Peyer's patch (tissue), 4 donors: ENCODE results near the gene HSD17B12. TPM values are rescaled to one million over a fixed set of nuclear protein-coding genes. Genes with fewer than 3 reads are reported as not detected.

Source experiments
- DNase-seq, 3 donors: peaks; one replicate each; pipeline ENCODE4 v3.0.0-alpha.2; 2017 to 2019
- H3K27ac ChIP-seq, 4 donors: fragments of 200-600 bp; sonication (generic); one replicate each; pipeline ENCODE4 v1.5.1; 2016 to 2019
- H3K27me3 ChIP-seq, 2 donors: fragments of 200-600 bp; sonication (generic); one replicate each; pipeline ENCODE4 v1.5.1; 2019
- H3K36me3 ChIP-seq, 3 donors: fragments of 200-600 bp; sonication (generic); one replicate each; pipeline ENCODE4 v1.5.1; 2016 to 2019
- H3K4me1 ChIP-seq, 4 donors: fragments of 200-600 bp; sonication (generic); one replicate each; pipeline ENCODE4 v1.5.1; 2016 to 2019
- H3K4me3 ChIP-seq, 4 donors: fragments of 200-600 bp; sonication (generic); 1 replicate in 3 of 4; 2 replicates in 1 of 4; pipeline ENCODE4 v1.5.1; 2016 to 2019; ENCODE audit warnings: mild to moderate bottlenecking in 1 of 4
- H3K9me3 ChIP-seq, 4 donors: fragments of 200-600 bp; sonication (generic); one replicate each; pipeline ENCODE4 v1.5.1; 2016 to 2019; ENCODE audit warnings: mild to moderate bottlenecking in 1 of 4
- CTCF ChIP-seq, 6 experiments: fragments of 450-650 bp in 4 of 6; fragments of 200-600 bp in 2 of 6; sonication (generic) in 1 of 6; IDR thresholded peaks; one replicate each; pipeline ENCODE4 v1.5.1; 2017 to 2019; ENCODE audit warnings: antibody characterized with exemption in 6 of 6, mild to moderate bottlenecking in 3 of 6, moderate library complexity in 1 of 6
- POLR2A ChIP-seq, 2 donors: fragments of 450-650 bp; IDR thresholded peaks; one replicate each; pipeline ENCODE4 v1.5.1; 2017; ENCODE audit warnings: antibody characterized with exemption in 2 of 2, mild to moderate bottlenecking in 2 of 2, moderate library complexity in 2 of 2
- total RNA-seq, 4 donors: library from RNA; depleted of rRNA; stranded (reverse); fragments of >200 nt; gene quantifications; one replicate each; pipeline ENCODE4 v1.1.0, GENCODE V29; 2016

Gene HSD17B12
- total RNA-seq, 4 donors from 2014 or later, result 12.4 to 69.0 (median 59.4) TPM

- Histone ChIP-seq H3K4me3 (no peak overlapping the region), H3K4me1 (peaks cover 0 to 4% (median 0%) of the 10 kb centered on the region in 4 donors), H3K27ac (no peak overlapping the region), H3K36me3 (no peaks in the 10 kb centered on the region), H3K27me3 (no peaks in the 10 kb centered on the region), H3K9me3 (no peaks in the 10 kb centered on the region)
- no peak for TF ChIP-seq CTCF (IDR thresholded peaks at IDR 0.05)
- TF ChIP-seq POLR2A (IDR thresholded peaks at IDR 0.05), result no peak
- DNase-seq, result no peak
Measured at GRCh38 chr11:43639920-43640319, 40.6 kb upstream of the HSD17B12 start.

GRCh38 chr11:43643898-43644620 is 36.5 kb upstream of the HSD17B12 start:
- Histone ChIP-seq H3K27ac (peak overlapping the region; percentile 23 to 69 (median 54)), H3K4me3 (peak overlapping the region; percentile 69 to 94 (median 88)), H3K9me3 (no peaks in the 10 kb centered on the region), H3K36me3 (no peaks in the 10 kb centered on the region), H3K4me1 (peaks cover 0 to 4% (median 0%) of the 10 kb centered on the region in 4 donors), H3K27me3 (no peaks in the 10 kb centered on the region)
- TF ChIP-seq POLR2A (IDR thresholded peaks at IDR 0.05), result no peak
- TF ChIP-seq CTCF (IDR thresholded peaks at IDR 0.05), result peak in 2 of 6 experiments; percentile 17 to 31
- DNase-seq, result peak; percentile 84 to 93 (median 87)

DNA sequence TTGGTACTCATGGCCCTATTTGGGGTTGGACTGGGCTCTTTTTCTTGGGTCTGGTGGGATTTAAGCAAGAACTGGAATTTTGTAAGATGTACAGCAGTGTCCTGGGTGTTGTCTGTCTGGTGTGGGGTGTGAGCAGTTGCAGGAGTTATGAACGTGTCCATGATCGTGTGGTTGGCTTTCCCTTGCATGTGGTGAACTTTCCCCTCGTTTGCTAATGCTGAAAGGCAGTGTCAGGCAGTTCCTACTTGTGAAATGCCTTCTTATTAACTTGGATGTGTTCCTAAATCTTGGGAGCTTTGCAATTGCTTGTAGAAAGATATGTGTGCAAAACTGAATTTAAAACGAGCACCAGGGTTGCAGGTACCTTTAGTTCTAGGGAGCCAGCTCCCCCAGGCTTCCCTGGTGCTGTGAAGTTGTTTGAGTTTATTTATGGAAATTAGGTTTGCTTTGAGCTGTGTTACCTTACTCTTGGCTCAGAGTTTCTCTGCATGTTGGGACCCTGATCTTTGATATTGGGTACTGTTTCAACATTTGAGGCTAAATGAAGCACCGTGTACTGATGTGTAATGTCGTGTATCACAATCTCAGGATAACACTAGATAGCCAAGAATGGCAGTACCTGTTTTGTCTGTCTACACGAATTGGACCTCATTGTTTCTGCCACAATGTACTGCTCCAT is 35.8 kb upstream of the HSD17B12 start:
- no peaks in the 10 kb centered on the region for H3K36me3 ChIP-seq
- H3K4me3 ChIP-seq, result peak overlapping the region; percentile 69 to 94 (median 88)
- TF ChIP-seq POLR2A (IDR thresholded peaks at IDR 0.05) (no peak), CTCF (IDR thresholded peaks at IDR 0.05) (no peak)
- peaks cover 0 to 4% (median 0%) of the 10 kb centered on the region in 4 donors for H3K4me1 ChIP-seq
- H3K27ac ChIP-seq, result peak overlapping the region in 3 of 4 donors; percentile 50 to 69 (median 59)
- DNase-seq, result no peak
- H3K27me3 ChIP-seq, result no peaks in the 10 kb centered on the region
- H3K9me3 ChIP-seq, result no peaks in the 10 kb centered on the region

DNA sequence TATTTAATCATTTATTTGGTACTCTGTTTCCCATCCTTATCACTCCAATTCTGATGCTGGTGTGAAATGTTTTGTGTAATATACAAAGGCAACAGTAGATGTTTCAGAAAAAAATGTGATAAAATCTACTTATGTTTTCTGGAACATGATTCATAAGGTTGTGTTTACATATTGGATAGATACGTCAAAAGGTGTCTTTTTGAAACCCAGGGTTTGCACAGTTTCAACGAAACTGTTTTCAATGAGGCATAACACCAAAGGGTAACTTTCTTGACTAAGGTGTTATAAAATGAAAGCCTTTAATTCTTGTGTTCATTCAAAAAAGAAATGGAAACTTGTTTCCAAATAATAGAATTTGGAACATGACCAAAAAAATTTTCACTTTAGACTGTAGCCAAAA is 33.8 kb upstream of the HSD17B12 start:
- H3K4me1 ChIP-seq, result peaks cover 0 to 4% (median 0%) of the 10 kb centered on the region in 4 donors
- no peak for DNase-seq
- H3K4me3 ChIP-seq, result no peak overlapping the region
- H3K36me3 ChIP-seq, result no peaks in the 10 kb centered on the region
- H3K27ac ChIP-seq, result no peak overlapping the region
- TF ChIP-seq CTCF (IDR thresholded peaks at IDR 0.05), result no peak
- no peak for TF ChIP-seq POLR2A (IDR thresholded peaks at IDR 0.05)
- H3K9me3 ChIP-seq, result no peaks in the 10 kb centered on the region
- no peaks in the 10 kb centered on the region for H3K27me3 ChIP-seq

DNA sequence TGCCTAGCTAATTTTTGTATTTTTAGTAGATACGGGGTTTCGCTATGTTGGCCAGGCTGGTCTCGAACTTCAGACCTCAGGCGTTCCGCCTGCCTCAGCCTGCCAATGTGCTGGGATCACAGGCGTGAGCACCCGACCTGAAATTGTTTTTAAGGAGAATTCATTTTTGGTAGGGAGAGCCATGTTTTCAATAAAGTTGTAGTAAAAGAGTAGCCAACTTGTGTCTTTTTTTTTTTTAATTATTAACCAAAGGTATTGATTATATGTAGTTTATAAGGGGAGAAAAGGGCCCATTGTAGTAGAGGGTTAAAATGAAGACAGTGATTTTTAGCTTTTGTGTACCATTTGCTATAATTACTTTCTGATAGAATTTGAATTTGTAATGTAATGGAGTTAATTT is 31.6 kb upstream of the HSD17B12 start:
- no peak overlapping the region for H3K4me3 ChIP-seq
- H3K27ac ChIP-seq, result no peak overlapping the region
- no peaks in the 10 kb centered on the region for H3K36me3 ChIP-seq
- H3K9me3 ChIP-seq, result no peaks in the 10 kb centered on the region
- H3K4me1 ChIP-seq, result peaks cover 0 to 4% (median 0%) of the 10 kb centered on the region in 4 donors
- no peak for DNase-seq
- no peak for TF ChIP-seq POLR2A (IDR thresholded peaks at IDR 0.05)
- TF ChIP-seq CTCF (IDR thresholded peaks at IDR 0.05), result no peak
- no peaks in the 10 kb centered on the region for H3K27me3 ChIP-seq
